ENCODE data around the gene RNF186.
"Not testable (repeated sequence)": the region's sequence is repeated elsewhere in the genome, so short reads cannot be mapped to it uniquely, and the experiment has no call there.

Gene RNF186

DNA sequence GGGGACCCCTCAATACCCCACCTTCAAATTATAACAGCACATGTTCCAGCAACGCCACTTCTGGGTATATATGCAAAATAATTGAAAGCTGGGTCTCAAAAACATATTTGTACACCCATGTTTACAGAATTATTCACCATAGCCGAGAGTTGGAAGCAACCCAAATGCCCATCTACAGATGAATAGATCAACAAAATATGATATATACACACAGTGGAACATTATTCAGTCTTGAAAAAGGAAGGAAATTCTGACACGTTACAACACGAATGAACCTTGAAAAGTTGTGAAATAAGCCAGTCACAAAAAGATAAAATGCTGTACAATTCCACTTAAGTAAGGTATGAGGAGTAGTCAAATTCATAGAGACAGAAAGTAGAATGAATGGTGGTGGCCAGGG is 20.5 kb downstream of the RNF186 start:
- DNase-seq (ENCODE audit: low read depth in 3 of 3) = no peak

- no peak for DNase-seq (ENCODE audit: low read depth in 3 of 3)
Observed at GRCh38 chr1:19793360-19794046, 21.6 kb downstream of the RNF186 start.

DNA sequence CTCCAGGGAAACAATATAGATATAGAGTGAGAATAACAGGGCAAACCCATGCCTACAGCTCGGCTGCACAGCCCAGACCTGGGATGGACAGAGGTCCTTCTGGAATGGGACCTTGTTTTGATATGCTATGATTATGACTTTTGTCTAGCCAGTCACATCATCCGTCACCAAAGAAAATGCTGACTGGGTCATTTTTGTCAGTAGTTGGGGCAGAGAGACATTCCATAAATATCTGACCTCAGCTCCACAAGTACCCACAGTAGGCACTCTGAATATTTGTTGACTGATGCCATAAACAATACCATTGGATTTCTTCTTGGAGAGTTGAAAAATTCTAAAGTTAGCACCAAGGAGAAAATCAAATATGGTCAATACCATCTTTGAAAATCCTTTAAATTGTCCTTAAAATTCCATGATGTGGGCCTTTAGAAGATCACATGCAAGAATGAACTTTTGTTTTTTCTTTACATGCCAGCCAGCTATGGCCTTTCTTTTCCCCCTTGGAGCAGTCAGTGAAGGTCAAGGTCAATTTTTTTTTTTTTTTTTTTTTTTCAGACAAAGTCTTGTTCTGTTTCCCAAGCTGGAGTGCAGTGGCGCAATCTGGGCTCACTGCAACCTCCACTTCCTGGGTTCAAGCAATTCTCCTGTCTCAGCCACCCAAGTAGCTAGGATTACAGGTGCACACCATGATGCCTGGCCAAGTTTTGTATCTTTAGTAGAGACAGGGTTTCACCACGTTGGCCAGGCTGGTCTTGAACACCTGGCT is 22.7 kb downstream of the RNF186 start:
- DNase-seq (ENCODE audit: low read depth in 3 of 3) = no peak

DNA sequence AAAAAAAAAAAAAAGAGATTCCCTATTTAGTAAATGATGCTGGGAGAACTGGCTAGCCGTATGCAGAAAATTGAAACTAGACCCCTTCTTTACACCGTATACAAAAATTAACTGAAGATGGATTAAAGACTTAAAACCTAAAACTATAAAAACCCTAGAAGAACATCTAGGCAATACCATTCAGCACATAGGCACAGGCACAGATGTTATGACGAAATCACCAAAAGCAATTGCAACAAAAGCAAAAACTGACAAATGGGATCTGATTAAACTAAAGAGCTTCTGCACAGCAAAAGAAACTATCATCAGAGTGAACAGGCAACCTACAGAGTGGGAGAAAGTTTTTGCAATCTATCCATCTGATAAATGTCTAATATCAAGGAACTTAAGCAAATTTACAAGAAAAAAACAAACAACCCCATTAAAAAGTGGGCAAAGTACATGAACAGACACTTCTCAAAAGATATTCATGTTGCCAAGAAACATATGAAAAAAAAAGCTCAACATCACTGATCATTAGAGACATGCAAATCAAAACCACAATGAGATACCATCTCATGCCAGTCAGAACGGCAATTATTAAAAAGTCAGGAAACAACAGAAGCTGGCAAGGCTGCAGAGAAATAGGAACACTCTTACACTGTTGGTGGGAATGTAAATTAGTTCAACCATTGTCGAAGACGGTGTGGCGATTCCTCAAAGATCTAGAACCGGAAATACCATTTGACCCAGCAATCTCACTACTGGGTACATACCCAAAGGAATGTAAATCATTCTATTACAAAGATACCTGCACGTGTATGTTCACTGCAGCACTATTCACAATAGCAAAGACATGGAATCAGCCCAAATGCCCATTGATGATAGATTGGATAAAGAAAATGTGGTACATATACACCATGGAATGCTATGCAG is 24.8 kb downstream of the RNF186 start:
- DNase-seq (ENCODE audit: low read depth in 3 of 3) = not testable (repeated sequence)

DNA sequence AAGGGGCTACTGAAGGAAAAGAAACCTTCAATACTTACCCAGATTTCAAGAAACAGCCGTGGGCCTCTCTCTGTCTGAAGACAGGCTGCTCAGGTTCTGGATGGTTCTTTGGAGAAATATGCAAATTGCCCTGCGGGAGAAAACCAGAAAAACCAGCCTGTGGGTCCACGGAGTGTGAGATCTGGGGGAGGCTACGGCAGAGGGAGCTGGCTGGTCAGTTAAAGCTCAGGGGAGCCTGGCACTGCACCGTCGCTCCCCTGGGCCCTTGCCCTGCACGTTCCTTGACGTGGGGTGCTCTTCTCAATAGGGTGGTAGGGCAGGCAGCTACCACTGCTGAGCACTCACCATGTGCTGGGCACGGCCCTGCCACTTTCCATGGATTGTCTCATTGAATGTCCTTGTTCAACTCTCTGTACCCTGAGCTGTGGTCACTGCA is 28.1 kb downstream of the RNF186 start:
- DNase-seq (ENCODE audit: low read depth in 3 of 3) = no peak

- no peak for DNase-seq (ENCODE audit: low read depth in 3 of 3)
Observed at GRCh38 chr1:19785660-19786059, 29.4 kb downstream of the RNF186 start.

GRCh38 chr1:19780267-19780877 is 34.7 kb downstream of the RNF186 start:
- no peak for DNase-seq (ENCODE audit: low read depth in 3 of 3)

- no peak for DNase-seq (ENCODE audit: low read depth in 3 of 3)
Observed at GRCh38 chr1:19776933-19777332, 38.1 kb downstream of the RNF186 start.

DNA sequence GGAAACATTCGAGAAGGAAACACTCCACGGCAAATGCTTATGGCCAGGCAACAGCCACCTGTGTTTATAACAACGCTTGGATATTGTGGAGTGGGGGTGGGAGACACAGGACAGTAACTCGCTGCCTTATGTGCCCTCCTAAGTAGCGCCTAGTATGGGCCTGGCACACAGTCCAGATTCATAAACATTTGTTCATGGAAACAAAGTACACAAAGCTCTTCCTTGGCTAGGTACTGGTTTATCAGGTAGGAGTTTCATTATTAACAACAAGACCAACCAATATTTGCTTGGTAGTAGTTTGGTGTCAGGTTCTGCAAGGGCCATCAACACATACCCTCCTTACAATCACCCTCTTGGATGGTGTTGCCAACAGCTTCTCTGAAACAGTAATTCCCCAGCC is 38.8 kb downstream of the RNF186 start:
- DNase-seq (ENCODE audit: low read depth in 3 of 3) = no peak

- no peak for DNase-seq (ENCODE audit: low read depth in 3 of 3)
Observed at GRCh38 chr1:19775831-19776230, 39.3 kb downstream of the RNF186 start.

GRCh38 chr1:19775317-19775716 is 39.8 kb downstream of the RNF186 start:
- no peak for DNase-seq (ENCODE audit: low read depth in 3 of 3)

- DNase-seq (ENCODE audit: low read depth in 3 of 3) = no peak
Observed at GRCh38 chr1:19774180-19774785, 40.8 kb downstream of the RNF186 start.

DNA sequence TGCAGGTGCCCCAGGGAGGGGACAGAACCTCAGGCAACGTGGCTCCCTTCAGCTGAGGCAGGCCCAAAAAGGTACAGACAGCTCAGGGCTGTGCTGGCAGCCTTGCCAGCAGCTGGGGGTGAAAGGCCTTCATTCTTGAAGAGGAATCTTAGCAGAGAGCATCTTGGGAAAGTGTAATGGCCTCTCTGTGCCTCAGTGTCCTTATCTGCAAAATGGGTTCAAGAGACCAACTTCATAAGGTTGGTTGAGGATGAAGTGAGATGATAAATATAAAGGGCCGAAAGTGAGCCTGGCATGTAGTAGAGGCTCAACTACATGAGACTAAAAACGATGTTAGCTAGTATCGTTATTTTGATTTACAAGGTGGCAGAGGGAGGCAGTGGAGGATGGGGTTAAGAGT is 41.6 kb downstream of the RNF186 start:
- no peak for DNase-seq (ENCODE audit: low read depth in 3 of 3)

- no peak for DNase-seq (ENCODE audit: low read depth in 3 of 3)
Observed at GRCh38 chr1:19772053-19772452, 43.0 kb downstream of the RNF186 start.

GRCh38 chr1:19771350-19771749 is 43.7 kb downstream of the RNF186 start:
- DNase-seq (ENCODE audit: low read depth in 3 of 3) = no peak

DNA sequence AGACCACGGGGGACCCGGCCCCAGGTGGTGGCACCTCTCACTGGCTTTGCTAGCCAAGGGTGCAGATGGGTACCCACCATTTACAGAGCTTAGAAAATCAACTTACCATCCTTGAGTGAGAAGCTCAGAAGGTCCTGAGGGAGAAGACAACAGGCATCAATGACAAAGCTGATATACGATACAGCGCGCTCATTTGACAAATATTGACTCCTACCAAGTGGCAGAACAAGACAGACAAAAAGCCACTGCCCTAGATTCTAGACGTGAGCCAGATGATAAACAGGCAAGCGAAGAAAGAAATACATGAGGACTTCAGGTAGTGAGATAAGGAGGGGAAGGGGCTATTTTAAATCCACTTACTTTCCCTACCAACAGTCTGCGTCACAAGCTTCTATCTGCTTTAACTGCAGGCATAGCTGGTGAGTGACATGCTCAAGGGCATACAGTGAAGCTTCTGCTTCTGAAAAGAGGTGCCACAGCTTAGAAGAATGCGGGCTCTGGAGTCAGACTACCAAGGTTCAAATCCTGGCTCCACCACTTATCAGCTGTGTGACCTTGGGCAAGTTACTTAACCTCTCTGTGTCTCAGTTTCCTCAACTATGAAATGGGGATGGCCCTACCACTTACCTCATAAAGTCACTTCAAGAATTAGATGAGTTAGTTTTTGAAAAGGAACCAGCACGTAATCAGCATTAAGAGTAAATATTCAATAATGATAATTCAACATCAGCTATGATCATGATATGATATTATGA is 44.5 kb downstream of the RNF186 start:
- DNase-seq (ENCODE audit: low read depth in 3 of 3) = no peak

DNA sequence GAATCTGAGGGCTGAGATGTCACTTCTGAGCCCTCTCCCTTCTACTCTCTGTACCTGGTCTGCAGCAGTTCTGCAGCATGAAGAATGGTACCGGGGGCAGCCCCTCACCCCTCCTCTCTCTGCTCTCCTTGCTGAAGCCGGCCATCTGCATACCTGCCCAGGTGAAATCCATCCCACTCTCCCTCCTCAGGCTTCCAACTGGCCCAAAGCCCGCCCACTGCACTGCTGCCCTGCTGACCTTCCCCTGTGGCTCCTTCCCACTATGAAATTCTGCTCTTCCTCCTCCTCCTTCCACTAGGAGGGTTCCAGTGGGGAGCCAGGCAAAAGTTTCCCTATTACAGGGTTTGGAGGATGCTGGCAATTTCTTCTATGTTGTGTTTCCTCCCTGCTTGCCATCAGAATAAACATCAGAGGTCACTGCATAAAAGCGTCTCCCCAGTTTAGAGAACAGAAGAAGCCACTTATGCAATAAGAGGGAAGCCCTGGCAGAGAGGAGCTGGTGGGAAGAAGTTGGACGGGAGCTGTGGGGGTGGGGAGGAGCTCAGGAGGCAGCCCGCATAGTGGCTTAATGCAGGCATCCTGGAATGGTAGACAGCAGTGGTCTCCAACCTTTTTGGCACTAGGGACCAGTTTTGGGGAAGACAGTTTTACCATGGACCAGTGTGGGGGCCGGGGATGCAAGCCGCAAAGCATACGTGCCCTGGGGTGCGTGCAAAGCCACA is 45.7 kb downstream of the RNF186 start:
- no peak for DNase-seq (ENCODE audit: low read depth in 3 of 3)

GRCh38 chr1:19768353-19769210 is 46.5 kb downstream of the RNF186 start:
- no peak for DNase-seq (ENCODE audit: low read depth in 3 of 3)

DNA sequence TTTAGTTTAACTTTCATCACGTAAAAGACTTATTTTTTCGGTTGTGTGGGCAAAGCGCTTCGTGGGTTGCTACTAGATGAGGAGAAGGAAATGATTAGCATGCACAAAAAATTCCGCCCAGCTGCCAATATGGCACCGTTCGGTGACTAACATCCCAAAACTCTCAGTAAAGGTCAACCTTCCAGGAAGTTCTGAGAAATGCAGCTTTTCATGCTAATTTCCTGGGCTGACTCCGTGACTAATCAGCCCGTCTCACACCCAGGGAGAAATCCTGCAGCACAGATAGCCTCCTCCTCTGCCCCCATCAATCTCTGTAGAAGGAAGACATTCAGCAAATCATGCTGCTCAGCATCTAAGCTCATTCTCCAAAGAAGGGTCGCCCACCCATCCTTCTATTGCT is 49.5 kb downstream of the RNF186 start:
- DNase-seq (ENCODE audit: low read depth in 3 of 3) = peak; percentile 8 to 44 (median 23)
